Keratinocyte (primary cell): Measurements from ENCODE around the gene LST1. TPM values are rescaled to one million over a fixed set of nuclear protein-coding genes. Genes with fewer than 3 reads are reported as not detected.
A peak's percentile ranks its signal among the peaks of the same experiment; 100 is the strongest.

Experiments
- DNase-seq: peaks from one replicate; pipeline ENCODE4 v3.0.0-alpha.2; 2011; ENCODE audit warnings: low read depth, missing footprints, low spot score
- FAIRE-seq: peaks from 2 replicates; lab custom pipeline; 2011; peaks lifted over from hg19 to GRCh38; lab: Jason Lieb, UNC
- H2AFZ ChIP-seq: 2 replicates; pipeline ENCODE4 v1.6.0; 2012; ENCODE audit warnings: low read length, control low read depth, inconsistent platforms; ENCODE audit not compliant: control insufficient read depth
- H3K27ac ChIP-seq: 2 replicates; pipeline ENCODE4 v1.5.1; 2011; ENCODE audit warnings: low read length; ENCODE audit not compliant: control insufficient read depth, insufficient read depth
- H3K27me3 ChIP-seq: 3 replicates; pipeline ENCODE4 v1.6.0; 2011; ENCODE audit warnings: low read length; ENCODE audit not compliant: control insufficient read depth, insufficient read depth; ENCODE audit errors: extremely low read depth
- H3K36me3 ChIP-seq, 2 experiments: 2 replicates in 1 of 2; 3 replicates in 1 of 2; pipeline ENCODE4 v1.5.1; 2011; ENCODE audit warnings: low read length in 2 of 2, mild to moderate bottlenecking in 1 of 2; ENCODE audit not compliant: control insufficient read depth in 2 of 2, insufficient read depth in 2 of 2; ENCODE audit errors: extremely low read depth in 1 of 2
- H3K4me1 ChIP-seq: 3 replicates; pipeline ENCODE4 v1.5.1; 2011; ENCODE audit warnings: low read length; ENCODE audit not compliant: control insufficient read depth, insufficient read depth; ENCODE audit errors: extremely low read depth
- H3K4me2 ChIP-seq: 3 replicates; pipeline ENCODE4 v1.6.0; 2011; ENCODE audit warnings: low read depth, low read length; ENCODE audit not compliant: control insufficient read depth, insufficient read depth; ENCODE audit errors: extremely low read depth
- H3K4me3 ChIP-seq, 3 experiments: fragments of 200-600 bp in 1 of 3; sonication (generic) in 1 of 3; 2 replicates in 2 of 3; 3 replicates in 1 of 3; pipeline ENCODE4 v1.5.1; 2011 to 2016; ENCODE audit warnings: low read length in 3 of 3, mild to moderate bottlenecking in 3 of 3, control low read depth in 2 of 3, inconsistent platforms in 1 of 3, low read depth in 1 of 3, mixed read lengths in 1 of 3, mixed run types in 1 of 3, moderate library complexity in 1 of 3; ENCODE audit not compliant: control insufficient read depth in 2 of 3, insufficient read depth in 2 of 3; ENCODE audit errors: extremely low read depth in 1 of 3
- H3K79me2 ChIP-seq: 2 replicates; pipeline ENCODE4 v1.6.0; 2012; ENCODE audit warnings: low read length; ENCODE audit not compliant: control insufficient read depth, insufficient read depth
- H3K9ac ChIP-seq: 3 replicates; pipeline ENCODE4 v1.6.0; 2011; ENCODE audit warnings: low read length; ENCODE audit not compliant: control insufficient read depth, insufficient read depth; ENCODE audit errors: extremely low read depth
- H3K9me1 ChIP-seq: 3 replicates; pipeline ENCODE4 v1.6.0; 2011; ENCODE audit warnings: low read length; ENCODE audit not compliant: control insufficient read depth, insufficient read depth; ENCODE audit errors: extremely low read depth
- H3K9me3 ChIP-seq: 2 replicates; pipeline ENCODE4 v1.5.1; 2012; ENCODE audit warnings: low read depth, low read length; ENCODE audit not compliant: control insufficient read depth
- H4K20me1 ChIP-seq: 3 replicates; pipeline ENCODE4 v1.6.0; 2011; ENCODE audit warnings: low read length; ENCODE audit not compliant: control insufficient read depth, insufficient read depth; ENCODE audit errors: extremely low read depth
- EZH2 ChIP-seq: IDR thresholded peaks from one replicate; pipeline ENCODE4 v1.6.1; 2012; ENCODE audit warnings: inconsistent platforms, mild to moderate bottlenecking, low read length, moderate library complexity
- dilution Hi-C: fragments of 300-500 bp; cut with MboI; formaldehyde crosslinking; loops from one replicate; pipeline ENCODE4 v1.7.0; 2020; ENCODE audit warnings: low sequenced_read_pairs; ENCODE audit not compliant: extremely low pct_ligation_motif_present
- polyA plus RNA-seq, 5 experiments: library from polyadenylated mRNA; depleted of rRNA in 3 of 5; stranded (reverse) in 3 of 5; stranded (forward) in 1 of 5; unstranded in 1 of 5; fragments of >200 nt; gene quantifications; 1 replicate in 1 of 5; 2 replicates in 3 of 5; 3 replicates in 1 of 5; pipeline versions ENCODE4 v1.2.1 to v1.2.3, GENCODE V29; 2011 to 2012; ENCODE audit warnings: missing spikeins in 2 of 5, low read depth in 1 of 5, low replicate concordance in 1 of 5
- TF ChIP-seq, protein P1 (sequence below), 3 experiments: IDR thresholded peaks in 1 of 3; conservative IDR thresholded peaks in 1 of 3; optimal IDR thresholded peaks in 1 of 3; 2 replicates in 2 of 3; 3 replicates in 1 of 3; pipeline versions ENCODE3 to v1.5.1; 2011; ENCODE audit warnings: low read length in 3 of 3, mild to moderate bottlenecking in 3 of 3, moderate library complexity in 2 of 3, control low read depth in 1 of 3, inconsistent platforms in 1 of 3; ENCODE audit not compliant: insufficient read depth in 2 of 3; ENCODE audit errors: extremely low read depth in 1 of 3

The LST1 gene
- polyA plus RNA-seq, 1 donor (not counting 4 experiments of a cell fraction or from before 2014, with no cell fraction given) = not detected

DNA sequence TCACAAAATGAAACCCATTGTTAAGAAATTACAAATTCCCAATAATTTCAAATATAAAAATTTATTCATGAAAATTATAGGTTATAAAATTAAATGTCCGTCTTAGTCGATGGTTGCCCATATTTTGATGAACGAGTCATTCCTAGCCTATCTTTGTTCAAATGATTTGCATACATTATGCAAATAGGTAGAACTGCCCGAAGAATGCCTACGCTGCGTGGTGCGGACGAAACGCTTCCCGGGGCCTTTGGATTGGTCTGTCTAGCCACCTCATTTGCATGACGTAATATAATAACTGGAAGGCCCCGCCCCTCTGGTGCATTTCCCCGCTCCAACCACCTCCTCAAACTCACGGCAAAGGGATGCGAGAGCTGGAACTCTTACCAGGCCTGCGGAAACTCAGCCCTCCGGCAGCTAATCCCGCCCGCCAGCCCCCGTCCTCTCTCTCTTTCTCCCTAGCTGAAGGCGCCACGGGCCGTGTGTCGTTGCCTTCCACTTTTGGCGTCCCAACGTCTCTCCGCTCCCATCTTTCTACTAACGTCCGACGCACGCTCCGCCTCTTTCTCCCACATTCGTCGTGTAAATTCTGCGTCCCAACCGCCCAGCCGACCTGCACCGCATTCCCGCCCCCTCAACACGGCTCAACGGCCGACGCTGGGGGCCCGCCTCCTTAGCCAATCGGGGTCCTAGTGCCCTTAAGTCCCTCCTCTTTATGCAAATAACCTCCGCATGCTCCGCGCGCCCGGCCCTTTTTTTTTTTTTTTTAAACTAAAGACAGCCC lies 33.9 kb downstream of the LST1 start:
- dilution Hi-C loops = no loop called here
- peak overlapping the region; percentile 96 for H3K9ac ChIP-seq
- DNase-seq (peak; percentile 95), FAIRE-seq (peak; percentile 26)
- no peak for TF ChIP-seq EZH2
- TF ChIP-seq, protein P1, sequence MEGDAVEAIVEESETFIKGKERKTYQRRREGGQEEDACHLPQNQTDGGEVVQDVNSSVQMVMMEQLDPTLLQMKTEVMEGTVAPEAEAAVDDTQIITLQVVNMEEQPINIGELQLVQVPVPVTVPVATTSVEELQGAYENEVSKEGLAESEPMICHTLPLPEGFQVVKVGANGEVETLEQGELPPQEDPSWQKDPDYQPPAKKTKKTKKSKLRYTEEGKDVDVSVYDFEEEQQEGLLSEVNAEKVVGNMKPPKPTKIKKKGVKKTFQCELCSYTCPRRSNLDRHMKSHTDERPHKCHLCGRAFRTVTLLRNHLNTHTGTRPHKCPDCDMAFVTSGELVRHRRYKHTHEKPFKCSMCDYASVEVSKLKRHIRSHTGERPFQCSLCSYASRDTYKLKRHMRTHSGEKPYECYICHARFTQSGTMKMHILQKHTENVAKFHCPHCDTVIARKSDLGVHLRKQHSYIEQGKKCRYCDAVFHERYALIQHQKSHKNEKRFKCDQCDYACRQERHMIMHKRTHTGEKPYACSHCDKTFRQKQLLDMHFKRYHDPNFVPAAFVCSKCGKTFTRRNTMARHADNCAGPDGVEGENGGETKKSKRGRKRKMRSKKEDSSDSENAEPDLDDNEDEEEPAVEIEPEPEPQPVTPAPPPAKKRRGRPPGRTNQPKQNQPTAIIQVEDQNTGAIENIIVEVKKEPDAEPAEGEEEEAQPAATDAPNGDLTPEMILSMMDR (optimal IDR thresholded peaks at IDR 0.05 in 1 of 3, IDR thresholded peaks at IDR 0.05 in 1 of 3, conservative IDR thresholded peaks at IDR 0.05 in 1 of 3; ENCODE audit: extremely low read depth in 1 of 3, insufficient read depth in 2 of 3, low read length in 3 of 3) = no peak
- peaks cover 42% of the 10 kb centered on the region for H3K79me2 ChIP-seq
- H2AFZ ChIP-seq = peak overlapping the region; percentile 98
- no peaks in the 10 kb centered on the region for H3K27me3 ChIP-seq
- peaks cover 14 to 26% of the 10 kb centered on the region in 2 experiments for H3K36me3 ChIP-seq
- peak overlapping the region; percentile 97 for H3K27ac ChIP-seq
- peak overlapping the region; percentile 77 for H3K4me2 ChIP-seq
- H3K4me1 ChIP-seq = peaks cover 14% of the 10 kb centered on the region
- H3K4me3 ChIP-seq = peak overlapping the region; percentile 82 to 99 (median 90)
- H3K9me1 ChIP-seq = peaks cover 2% of the 10 kb centered on the region
- H3K9me3 ChIP-seq = no peaks in the 10 kb centered on the region
- peaks cover 21% of the 10 kb centered on the region for H4K20me1 ChIP-seq

DNA sequence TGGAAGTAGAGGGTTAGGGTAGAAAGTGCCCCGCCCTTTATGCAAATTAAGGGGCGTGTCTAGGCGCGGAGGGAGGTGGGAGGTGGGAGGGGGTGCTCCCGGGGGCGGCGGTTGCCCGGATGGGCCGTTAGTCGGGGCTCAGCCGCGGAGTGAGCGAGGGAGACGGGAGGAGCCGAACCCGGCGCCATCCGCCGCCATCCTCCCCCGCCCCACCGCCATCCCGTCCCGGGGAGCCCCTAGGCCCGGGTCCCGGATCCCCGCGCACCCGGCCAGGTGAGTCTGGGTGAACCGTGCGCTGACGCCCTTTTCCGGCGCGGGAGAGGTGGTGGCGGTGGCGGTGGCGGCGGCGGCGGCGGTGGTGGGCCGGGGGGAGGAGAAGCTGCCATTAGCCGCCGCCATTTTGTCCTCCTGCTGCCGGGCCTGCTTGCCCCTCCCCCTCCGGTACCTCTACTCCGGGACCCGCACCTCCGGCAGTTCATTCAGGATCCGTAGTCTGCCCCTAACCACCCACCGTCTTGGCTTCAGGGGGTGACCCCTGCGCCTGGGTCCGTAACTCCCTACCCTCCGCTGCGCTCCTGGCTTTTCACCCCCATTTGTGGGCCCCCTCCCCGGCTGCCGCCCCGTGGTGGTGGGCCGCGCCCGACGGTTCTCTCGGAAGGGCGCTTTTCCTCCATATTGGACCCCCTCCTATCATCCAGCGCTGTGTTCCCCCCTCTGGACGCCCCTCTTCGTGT lies 34.7 kb downstream of the LST1 start, which contains the start of gene PRRC2A:
TSS of gene PRRC2A (plus strand) at position 130 of the 734 bp plus-strand sequence. CDS start 2,075 bp downstream, outside the sequence.
- Histone ChIP-seq H3K4me1 (peaks cover 14% of the 10 kb centered on the region), H3K9me3 (no peaks in the 10 kb centered on the region), H2AFZ (peak within 1 kb of the TSS; percentile 98), H3K4me3 (peak within 1 kb of the TSS; percentile 88 to 99 (median 90)), H3K79me2 (peaks cover 50% of the 10 kb centered on the region), H3K9me1 (peaks cover 2% of the 10 kb centered on the region), H3K4me2 (peak within 1 kb of the TSS; percentile 99), H4K20me1 (peaks cover 25% of the 10 kb centered on the region), H3K36me3 (peaks cover 21 to 33% of the 10 kb centered on the region in 2 experiments), H3K27ac (peak within 1 kb of the TSS; percentile 97), H3K27me3 (no peaks in the 10 kb centered on the region), H3K9ac (peak within 1 kb of the TSS; percentile 96)
- FAIRE-seq (no peak), DNase-seq (no peak)
- dilution Hi-C loops = no loop called here
- TF ChIP-seq, protein P1 (optimal IDR thresholded peaks at IDR 0.05 in 1 of 3, IDR thresholded peaks at IDR 0.05 in 1 of 3, conservative IDR thresholded peaks at IDR 0.05 in 1 of 3; ENCODE audit: extremely low read depth in 1 of 3, insufficient read depth in 2 of 3, low read length in 3 of 3) = no peak
- TF ChIP-seq EZH2 = no peak
